Heart right ventricle (tissue), 16 donors: ENCODE data around the gene BTG1. TPM values are rescaled to one million over a fixed set of nuclear protein-coding genes. Genes with fewer than 3 reads are reported as not detected.
A peak's percentile ranks its signal among the peaks of the same experiment; 100 is the strongest.

ENCODE experiments used
- ATAC-seq, 8 donors: fragments of 200-7000 bp; cut with Tn5 transposase; one replicate each; pipeline ENCODE4 v1.9.1; 2020; ENCODE audit warnings: mild to moderate bottlenecking in 8 of 8, moderate library complexity in 8 of 8, moderate number of reproducible peaks in 1 of 8
- DNase-seq, 2 donors: peaks; one replicate each; pipeline ENCODE4 v3.0.0-alpha.2; 2020
- H3K27ac ChIP-seq, 10 donors: fragments of 200-600 bp; sonication (generic) in 2 of 10; one replicate each; pipeline versions ENCODE4 v1.5.0 to v1.8.0; 2020 to 2022; ENCODE audit warnings: mild to moderate bottlenecking in 3 of 10
- H3K27me3 ChIP-seq, 7 donors: fragments of 200-600 bp; one replicate each; pipeline ENCODE4 v1.8.0; 2021 to 2022; ENCODE audit warnings: mild to moderate bottlenecking in 2 of 7
- H3K36me3 ChIP-seq, 9 donors: fragments of 200-600 bp; sonication (generic) in 1 of 9; one replicate each; pipeline versions ENCODE4 v1.5.0 to v1.8.0; 2020 to 2022; ENCODE audit warnings: mild to moderate bottlenecking in 2 of 9
- H3K4me1 ChIP-seq, 9 donors: fragments of 200-600 bp; sonication (generic) in 1 of 9; one replicate each; pipeline versions ENCODE4 v1.5.0 to v1.8.0; 2020 to 2022; ENCODE audit warnings: mild to moderate bottlenecking in 4 of 9
- H3K4me3 ChIP-seq, 10 donors: fragments of 200-600 bp; sonication (generic) in 2 of 10; one replicate each; pipeline versions ENCODE4 v1.5.0 to v1.8.0; 2020 to 2022; ENCODE audit warnings: mild to moderate bottlenecking in 7 of 10, moderate library complexity in 2 of 10
- H3K9me3 ChIP-seq, 11 donors: fragments of 200-600 bp in 10 of 11; sonication (generic) in 2 of 11; one replicate each; pipeline versions ENCODE4 v1.5.0 to v1.8.0; 2013 to 2022; ENCODE audit warnings: mild to moderate bottlenecking in 2 of 11, control low read depth in 1 of 11, moderate library complexity in 1 of 11
- CTCF ChIP-seq, 9 donors: fragments of 200-600 bp; sonication (generic) in 2 of 9; IDR thresholded peaks; one replicate each; pipeline versions ENCODE4 v1.5.0 to v1.8.0; 2021 to 2022; ENCODE audit warnings: antibody characterized with exemption in 9 of 9, mild to moderate bottlenecking in 5 of 9, moderate library complexity in 1 of 9
- WGBS, 2 donors: extraction: QIAGEN DNeasy Blood & Tissue Kit; methylation state at CpG; one replicate each; pipeline ENCODE4 v1.1.7; 2013; ENCODE audit warnings: inconsistent platforms in 1 of 2; 5-methylcytosine and 5-hydroxymethylcytosine counted together
- intact Hi-C, 10 donors: fragments of 100-400 bp; cut with DNase I; formaldehyde crosslinking; loops; one replicate each; pipeline versions ENCODE4 v1.11.1 to v1.14.2; 2022
- polyA plus RNA-seq, 2 donors: library from polyadenylated mRNA; stranded (reverse); fragments of 200-250 nt; gene quantifications; one replicate each; pipeline ENCODE4 v1.2.3, GENCODE V29; 2013
- total RNA-seq, 10 donors: library from RNA; stranded (reverse); fragmentation: NEBNext Ultra II Directional in 3 of 10; extraction: Animal tissue kit (Norgen Biotek cat#: 25700) in 3 of 10; gene quantifications; one replicate each; pipeline versions ENCODE4 v1.2.1 to v1.2.4, GENCODE V29; 2021 to 2023
- donor health status: Arrhythmogenic right ventricular cardiomyopathy.
- donor health status: ischemic (EF 13 %, LVEDD 7.1; RV severe dilation, severe dysfunction).
- donor health status: healthy with polysubstance abuse.
- donor health status: DM: no; HTN: yes; CAD: no.
- donor health status: DM: no; HTN: no; CAD: no.
- donor health status: ischemic (EF 25% LVEDD 6.9; RV normal size, moderate dysfunction).
- donor health status: ischemic (EF 25% LVEDD 5.7; RV mildly dilated, moderate dysfunction).
- donor health status: healthy.
- donor health status: DM: yes; HTN: yes; CAD: no.
- donor health status: Ischemic cardiomyopathy.
- donor health status: ischemic (EF 35%, LVEDD 5.7; RV mildly dilated, moderate dysfunction).
- donor health status: nonischemic (EF 11% LVEDD 7.7; RV severe dilation, severe dysfunction).
- donor health status: DM: yes; HTN: yes; CAD: no.
- donor health status: PGD.
- donor health status: ischemic (EF 29% LVEDD 5.4; RV normal size, mild dysfunction).
- donor health status: nonischemic (EF 23%, LVEDD 6.1; RV moderate dilation, normal function).

BTG1 gene
- total and polyA plus RNA-seq, 12 donors: 20.0 to 127 (median 61.0) TPM

- DNase-seq (no peak), ATAC-seq (no peak)
- no peaks in the 10 kb centered on the region for H3K36me3 ChIP-seq
- no peak for TF ChIP-seq CTCF (IDR thresholded peaks at IDR 0.05)
- H3K27ac ChIP-seq: no peak overlapping the region
- H3K4me1 ChIP-seq: peaks cover 0 to 22% (median 0%) of the 10 kb centered on the region in 9 donors
- intact Hi-C loops: loop anchor here in 1 of 10 donors (10.0 kb wide), 1 partner anchor 63 kb away; no protein-coding TSS in a partner anchor
- 92 to 95% methylated on average over 1 of the region's 1 CpG for WGBS, 2 donors
- no peak overlapping the region for H3K4me3 ChIP-seq
- no peaks in the 10 kb centered on the region for H3K9me3 ChIP-seq
- no peaks in the 10 kb centered on the region for H3K27me3 ChIP-seq
Observed at GRCh38 chr12:92162079-92162478, 16.4 kb upstream of the BTG1 start.

DNA sequence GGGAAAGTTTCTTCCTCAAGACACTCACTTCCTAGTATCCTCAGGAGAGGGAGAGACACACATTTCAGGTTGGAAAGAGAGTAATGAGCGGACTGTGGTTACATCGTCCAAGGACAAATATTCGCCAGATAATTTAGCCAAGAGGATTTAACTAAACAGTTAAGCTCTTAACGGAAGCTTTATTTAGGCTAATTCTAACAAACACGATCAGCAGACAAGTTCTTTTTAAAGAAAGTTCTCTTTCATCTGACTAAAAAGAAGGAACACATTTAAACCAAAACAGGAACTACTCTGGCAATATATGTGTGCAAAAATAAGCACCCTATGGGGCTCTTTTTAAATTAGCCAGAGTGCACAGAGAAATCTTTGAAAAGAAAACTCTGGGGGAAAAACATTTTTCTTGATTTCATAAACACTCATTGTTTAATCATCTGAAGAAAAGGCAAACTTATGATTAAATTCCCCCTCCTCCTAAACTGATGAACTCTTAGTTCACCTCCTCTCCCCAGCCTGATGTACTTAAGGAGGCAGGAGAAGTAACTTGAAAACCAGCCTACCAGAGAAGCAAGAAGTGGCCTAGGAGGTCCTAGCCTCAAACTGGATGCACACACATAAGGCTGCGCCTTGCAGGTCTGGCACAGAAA, 13.3 kb upstream of the BTG1 start:
- ATAC-seq: no peak
- Histone ChIP-seq H3K27ac (peak overlapping the region in 3 of 10 donors; percentile 24 to 57 (median 45)), H3K9me3 (no peaks in the 10 kb centered on the region), H3K36me3 (no peaks in the 10 kb centered on the region), H3K27me3 (no peaks in the 10 kb centered on the region), H3K4me1 (peaks cover 0 to 35% (median 0%) of the 10 kb centered on the region in 9 donors), H3K4me3 (peak overlapping the region in 1 of 10 donors; percentile 2)
- DNase-seq: no peak
- 65 to 76% methylated on average over 6 of the region's 6 CpGs for WGBS, 2 donors
- no peak for TF ChIP-seq CTCF (IDR thresholded peaks at IDR 0.05)
- intact Hi-C loops: loop anchor here in 1 of 10 donors (10.0 kb wide), 1 partner anchor 574 kb away; no protein-coding TSS in a partner anchor

- Histone ChIP-seq H3K4me3 (no peak overlapping the region), H3K27ac (no peak overlapping the region), H3K9me3 (no peaks in the 10 kb centered on the region), H3K36me3 (no peaks in the 10 kb centered on the region), H3K4me1 (peaks cover 0 to 35% (median 0%) of the 10 kb centered on the region in 9 donors), H3K27me3 (no peaks in the 10 kb centered on the region)
- DNase-seq (no peak), ATAC-seq (no peak)
- intact Hi-C loops: loop anchor here in 1 of 10 donors (10.0 kb wide), 1 partner anchor 572 kb away; no protein-coding TSS in a partner anchor
- 86 to 96% methylated on average over 6 of the region's 6 CpGs for WGBS, 2 donors
- no peak for TF ChIP-seq CTCF (IDR thresholded peaks at IDR 0.05)
Observed at GRCh38 chr12:92156704-92157395, 11.2 kb upstream of the BTG1 start.

GRCh38 chr12:92156139-92156538, 10.5 kb upstream of the BTG1 start:
- no peak overlapping the region for H3K27ac ChIP-seq
- ATAC-seq: no peak
- no peak for TF ChIP-seq CTCF (IDR thresholded peaks at IDR 0.05)

More at GRCh38 chr12:92156139-92156538, 10.5 kb upstream of the BTG1 start:
- Histone ChIP-seq H3K9me3 (no peaks in the 10 kb centered on the region), H3K27me3 (no peaks in the 10 kb centered on the region), H3K36me3 (no peaks in the 10 kb centered on the region), H3K4me1 (peaks cover 0 to 35% (median 0%) of the 10 kb centered on the region in 9 donors), H3K4me3 (no peak overlapping the region)
- no peak for DNase-seq
- WGBS, 2 donors: 80 to 85% methylated on average over 2 of the region's 2 CpGs
- intact Hi-C loops: loop anchor here in 1 of 10 donors (10.0 kb wide), 1 partner anchor 571 kb away; no protein-coding TSS in a partner anchor
